GM19452 (cell line): ENCODE data around the gene TMEM254.
"Not testable (repeated sequence)": the region's sequence is repeated elsewhere in the genome, so short reads cannot be mapped to it uniquely, and the experiment has no call there.

Experiments used
- ATAC-seq: cut with Tn5 transposase; IDR thresholded peaks from one replicate; pipeline ENCODE4 v1.9.1; 2021; ENCODE audit not compliant: unreplicated experiment

The TMEM254 gene

DNA sequence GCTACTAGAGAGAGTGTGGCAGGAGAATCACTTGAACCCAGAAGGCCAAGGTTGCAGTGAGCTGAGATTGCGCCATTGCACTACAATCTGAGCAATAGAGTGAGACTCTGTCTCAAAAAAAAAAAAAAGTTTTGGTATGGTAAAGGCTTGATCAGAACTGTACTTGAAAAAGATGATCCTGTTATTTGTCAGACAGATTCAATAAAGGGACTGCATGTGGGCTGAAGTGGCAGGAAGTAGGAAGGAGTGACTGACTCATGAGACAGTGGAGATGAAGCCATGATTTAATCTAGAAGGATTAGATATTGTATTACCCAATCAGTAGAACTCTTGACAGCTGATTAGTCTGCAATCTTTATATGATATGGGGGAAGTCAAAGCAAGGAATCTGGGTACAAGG, 2.7 kb upstream of the TMEM254 start:
- ATAC-seq, result no peak

- no peak for ATAC-seq
These were observed 507 bp upstream of the TMEM254 start for GRCh38 chr10:80077869-80078447.

DNA sequence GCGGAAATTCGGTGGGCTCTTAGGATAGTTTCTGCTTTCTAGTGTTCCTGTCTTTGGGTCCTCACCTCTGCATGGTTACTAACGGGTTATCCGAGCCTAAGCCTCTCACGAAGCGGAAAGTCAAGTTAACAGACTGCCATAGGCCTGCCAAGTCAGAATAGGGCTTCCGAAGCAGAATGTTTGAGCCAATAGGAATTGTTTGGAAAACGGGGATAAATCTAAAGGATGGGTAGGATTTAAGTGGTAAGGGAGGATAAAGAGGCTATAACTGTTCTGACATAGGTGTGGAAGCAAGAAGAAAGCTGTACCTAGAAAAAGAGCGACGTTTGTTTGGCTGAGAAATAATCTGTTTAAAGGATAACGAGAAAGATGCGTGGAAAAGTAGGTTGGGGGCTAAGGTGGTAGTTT, 851 bp downstream of the TMEM254 start:
- ATAC-seq, result no peak

DNA sequence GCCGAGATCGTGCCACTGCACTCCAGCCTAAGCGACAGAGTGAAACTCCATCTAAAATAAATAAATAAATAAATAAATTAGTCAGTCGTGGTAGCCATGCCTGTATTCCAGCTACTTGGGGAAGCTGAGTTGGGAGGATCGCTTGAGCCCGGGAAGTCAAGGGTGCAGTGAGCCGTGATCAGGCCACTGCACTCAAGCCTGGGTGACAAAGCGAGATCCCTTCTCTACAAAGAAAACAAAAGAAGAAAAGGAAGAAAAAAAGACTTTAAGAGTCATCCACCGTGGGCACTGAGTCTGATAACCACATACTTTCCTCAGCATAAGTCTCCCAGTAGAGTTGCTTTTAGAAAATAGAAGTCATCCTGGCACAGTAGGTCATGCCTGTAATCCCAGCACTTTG, 2.6 kb downstream of the TMEM254 start:
- no peak for ATAC-seq

- no peak for ATAC-seq
These were observed 3.6 kb downstream of the TMEM254 start for GRCh38 chr10:80081801-80082750.

GRCh38 chr10:80090121-80090520, 11.7 kb downstream of the TMEM254 start:
- no peak for ATAC-seq

DNA sequence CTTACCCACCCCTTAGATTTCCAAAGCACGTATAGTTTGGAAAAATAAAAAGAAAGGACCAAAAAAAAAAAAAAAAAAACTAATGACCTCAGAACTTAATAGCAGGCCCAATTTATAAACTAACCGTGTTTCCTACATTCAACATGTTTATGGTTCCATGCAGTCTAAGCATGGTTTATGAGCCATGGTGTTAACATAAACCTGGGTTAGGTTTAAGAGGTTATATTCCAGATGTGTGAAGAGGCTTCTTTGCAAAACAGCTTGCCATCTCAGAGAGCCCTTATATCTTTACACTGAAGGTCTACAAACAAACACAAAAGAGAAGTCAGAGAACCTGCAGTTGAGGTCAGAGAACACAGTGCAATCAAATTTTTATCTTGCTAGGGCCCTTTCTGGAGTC, 15.8 kb downstream of the TMEM254 start:
- ATAC-seq, result no peak

GRCh38 chr10:80098272-80098671, 19.8 kb downstream of the TMEM254 start:
- not testable (repeated sequence) for ATAC-seq

DNA sequence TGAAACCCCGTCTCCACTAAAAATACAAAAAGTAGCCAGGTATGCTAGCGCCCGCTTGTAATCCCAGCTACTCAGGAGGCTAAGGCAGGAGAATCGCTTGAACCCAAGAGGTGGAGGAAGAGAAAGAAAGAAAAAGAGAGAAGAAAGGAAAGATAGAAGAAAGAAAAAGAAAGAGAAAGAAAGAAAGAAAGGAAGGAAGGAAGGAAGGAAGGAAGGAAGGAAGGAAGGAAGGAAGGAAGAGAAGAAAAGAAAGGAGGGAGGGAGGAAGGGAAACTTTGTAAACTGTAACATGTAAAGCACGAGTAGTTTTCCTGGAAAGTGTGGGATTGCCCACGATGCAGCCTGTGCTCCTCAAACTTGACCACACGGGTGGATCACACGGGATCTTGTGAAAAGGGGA, 20.8 kb downstream of the TMEM254 start:
- ATAC-seq, result not testable (repeated sequence)

DNA sequence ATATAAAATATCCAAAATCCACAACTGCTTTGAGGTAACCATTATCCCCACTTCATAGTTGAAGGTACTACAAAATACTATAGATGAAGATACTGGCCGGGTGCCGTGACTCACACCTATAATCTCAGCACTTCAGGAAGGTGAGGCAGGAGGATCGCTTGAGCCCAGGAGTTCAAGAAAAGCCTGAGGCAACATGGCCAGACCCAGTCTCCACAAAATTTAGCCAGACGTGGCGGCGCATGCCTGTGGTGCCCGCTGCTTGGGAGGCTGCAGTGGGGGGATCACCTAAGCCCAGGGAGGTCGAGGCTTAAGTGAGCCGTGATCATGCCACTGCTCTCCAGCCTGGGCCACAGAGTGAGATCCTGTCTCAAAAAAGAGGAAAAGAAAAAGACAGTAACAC, 21.7 kb downstream of the TMEM254 start:
- no peak for ATAC-seq

GRCh38 chr10:80100861-80101695, 22.6 kb downstream of the TMEM254 start:
- ATAC-seq, result no peak

- ATAC-seq, result peak; percentile 91
These were observed 25.8 kb downstream of the TMEM254 start for GRCh38 chr10:80104066-80104926.

- no peak for ATAC-seq
These were observed 30.2 kb downstream of the TMEM254 start for GRCh38 chr10:80108576-80109239.

DNA sequence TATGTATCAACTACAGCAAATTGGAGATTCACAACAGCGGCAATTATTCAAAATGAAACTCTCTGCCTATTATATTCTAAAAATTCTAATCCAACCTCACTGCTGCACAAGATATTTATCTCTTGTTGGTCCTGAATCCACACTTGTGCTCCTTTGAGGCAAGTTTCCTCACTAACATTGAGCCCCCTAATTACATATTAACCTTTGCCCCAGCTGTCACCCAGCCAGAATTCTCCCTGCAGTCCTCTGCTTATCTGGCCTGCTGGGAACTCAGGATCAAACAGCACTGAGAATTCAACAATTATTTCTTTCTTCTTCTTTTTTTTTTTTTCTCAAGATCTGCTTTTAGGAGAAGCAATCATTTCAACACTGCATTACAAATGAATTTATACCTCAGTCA, 32.5 kb downstream of the TMEM254 start:
- ATAC-seq, result no peak

DNA sequence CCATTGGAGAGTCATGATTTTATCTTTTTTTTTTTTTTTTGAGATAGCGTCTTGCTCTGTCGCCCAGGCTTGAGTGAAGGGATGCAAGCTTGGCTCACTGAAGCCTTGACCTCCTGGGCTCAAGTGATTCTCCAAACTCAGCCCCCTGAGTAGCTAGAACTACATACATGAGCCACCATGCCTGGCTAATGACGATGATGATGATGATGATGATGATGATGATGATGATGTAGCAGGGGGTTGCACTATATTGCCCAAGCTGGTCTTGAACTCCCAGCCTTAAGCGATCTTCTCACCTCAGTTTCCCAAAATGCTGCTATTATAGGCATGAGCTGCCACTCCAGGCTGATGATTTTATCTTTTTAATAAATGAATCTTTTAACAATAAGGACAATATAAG, 40.2 kb downstream of the TMEM254 start:
- no peak for ATAC-seq

GRCh38 chr10:80122110-80122710, 43.7 kb downstream of the TMEM254 start:
- no peak for ATAC-seq

GRCh38 chr10:80122746-80123145, 44.3 kb downstream of the TMEM254 start:
- no peak for ATAC-seq

- ATAC-seq, result no peak
These were observed 48.4 kb downstream of the TMEM254 start for GRCh38 chr10:80126876-80127275.

- ATAC-seq, result no peak
These were observed 53.0 kb downstream of the TMEM254 start for GRCh38 chr10:80131499-80131901.
